A673 (cell line): ENCODE measurements around the gene TMEM185B.

Source experiments
- CTCF ChIP-seq: fragments of 300-800, 200-600 bp; sonication (generic); conservative IDR thresholded peaks from 2 replicates; pipeline ENCODE4 v1.5.1; 2017; ENCODE audit warnings: low read depth, mild to moderate bottlenecking, antibody characterized with exemption, low read length, moderate library complexity, mixed read lengths
- EZH2 ChIP-seq: fragments of 200-600 bp; sonication (generic); IDR thresholded peaks from 2 replicates; pipeline ENCODE4 v1.6.1; 2017; ENCODE audit warnings: borderline replicate concordance, low read depth, mild to moderate bottlenecking, mixed read lengths, antibody characterized with exemption, low read length; ENCODE audit not compliant: poor library complexity, severe bottlenecking

GRCh38 chr2:120231564-120231973 lies 8.4 kb upstream of the TMEM185B start:
- no peak for TF ChIP-seq CTCF
- TF ChIP-seq EZH2, result no peak
